HEK293 (cell line): Measurements from ENCODE around the gene PRRC2B.

Source experiments
- ATF2 ChIP-seq: fragments of 450-650 bp; formaldehyde crosslinking; IDR thresholded peaks from 2 replicates; pipeline ENCODE4 v1.5.1; 2016; ENCODE audit warnings: missing biosample characterization, missing genetic modification characterization, low read depth
- GLIS1 ChIP-seq: fragments of 450-650 bp; formaldehyde crosslinking; IDR thresholded peaks from 2 replicates; pipeline ENCODE4 v1.5.1; 2016; ENCODE audit warnings: missing biosample characterization, missing genetic modification characterization
- GLIS2 ChIP-seq: fragments of 450-650 bp; formaldehyde crosslinking; IDR thresholded peaks from 2 replicates; pipeline ENCODE4 v1.5.1; 2016; ENCODE audit warnings: missing biosample characterization, missing genetic modification characterization
- IKZF3 ChIP-seq: fragments of 450-650 bp; IDR thresholded peaks from 2 replicates; pipeline ENCODE4 v1.5.0; 2018; ENCODE audit warnings: missing biosample characterization, mild to moderate bottlenecking, missing genetic modification characterization, moderate library complexity
- MZF1 ChIP-seq: fragments of 450-650 bp; formaldehyde crosslinking; IDR thresholded peaks from 2 replicates; pipeline ENCODE4 v1.5.1; 2017; ENCODE audit warnings: missing biosample characterization, missing genetic modification characterization, borderline replicate concordance
- PRDM4 ChIP-seq: fragments of 450-650 bp; formaldehyde crosslinking; IDR thresholded peaks from 2 replicates; pipeline ENCODE4 v1.5.1; 2017; ENCODE audit warnings: missing biosample characterization, missing genetic modification characterization
- RBAK ChIP-seq: fragments of 450-650 bp; formaldehyde crosslinking; IDR thresholded peaks from 2 replicates; pipeline ENCODE4 v1.5.1; 2016; ENCODE audit warnings: missing biosample characterization, missing genetic modification characterization
- SCRT2 ChIP-seq: fragments of 450-650 bp; formaldehyde crosslinking; IDR thresholded peaks from 2 replicates; pipeline ENCODE4 v1.5.1; 2016; ENCODE audit warnings: missing biosample characterization, missing genetic modification characterization
- TCF7L2 ChIP-seq: IDR thresholded peaks from 2 replicates; pipeline ENCODE4 v1.6.1; 2011; ENCODE audit warnings: low read depth, mild to moderate bottlenecking, inconsistent platforms, low read length, moderate library complexity, borderline replicate concordance
- TSHZ1 ChIP-seq: fragments of 450-650 bp; formaldehyde crosslinking; IDR thresholded peaks from 2 replicates; pipeline ENCODE4 v1.5.1; 2016; ENCODE audit warnings: missing biosample characterization, missing genetic modification characterization, borderline replicate concordance
- YY1 ChIP-seq: fragments of 450-650 bp; formaldehyde crosslinking; IDR thresholded peaks from 2 replicates; pipeline ENCODE4 v1.5.1; 2018; ENCODE audit warnings: missing biosample characterization, missing genetic modification characterization
- ZBTB20 ChIP-seq: fragments of 450-650 bp; formaldehyde crosslinking; IDR thresholded peaks from 2 replicates; pipeline ENCODE4 v1.5.1; 2016; ENCODE audit warnings: missing biosample characterization, missing genetic modification characterization
- ZEB2 ChIP-seq: fragments of 450-650 bp; formaldehyde crosslinking; IDR thresholded peaks from 2 replicates; pipeline ENCODE4 v1.5.1; 2016; ENCODE audit warnings: missing biosample characterization, missing genetic modification characterization
- ZFP3 ChIP-seq: fragments of 450-650 bp; formaldehyde crosslinking; IDR thresholded peaks from 2 replicates; pipeline ENCODE4 v1.5.1; 2016; ENCODE audit warnings: low read depth, missing biosample characterization, missing genetic modification characterization
- ZIC2 ChIP-seq: fragments of 450-650 bp; formaldehyde crosslinking; IDR thresholded peaks from 2 replicates; pipeline ENCODE4 v1.5.1; 2016; ENCODE audit warnings: missing biosample characterization, missing genetic modification characterization
- ZNF10 ChIP-seq: fragments of 450-650 bp; formaldehyde crosslinking; IDR thresholded peaks from 2 replicates; pipeline ENCODE4 v1.5.1; 2017; ENCODE audit warnings: missing biosample characterization, missing genetic modification characterization
- ZNF16 ChIP-seq: fragments of 450-650 bp; formaldehyde crosslinking; IDR thresholded peaks from 2 replicates; pipeline ENCODE4 v1.5.1; 2016; ENCODE audit warnings: low read depth, missing biosample characterization, missing genetic modification characterization
- ZNF18 ChIP-seq: fragments of 450-650 bp; formaldehyde crosslinking; IDR thresholded peaks from 2 replicates; pipeline ENCODE4 v1.5.1; 2016; ENCODE audit warnings: missing biosample characterization, missing genetic modification characterization
- ZNF223 ChIP-seq: fragments of 450-650 bp; formaldehyde crosslinking; IDR thresholded peaks from 2 replicates; pipeline ENCODE4 v1.5.1; 2016; ENCODE audit warnings: missing biosample characterization, missing genetic modification characterization
- ZNF324 ChIP-seq: fragments of 450-650 bp; formaldehyde crosslinking; IDR thresholded peaks from 2 replicates; pipeline ENCODE4 v1.5.1; 2016; ENCODE audit warnings: missing biosample characterization, missing genetic modification characterization
- ZNF398 ChIP-seq: fragments of 450-650 bp; formaldehyde crosslinking; IDR thresholded peaks from 2 replicates; pipeline ENCODE4 v1.5.1; 2017; ENCODE audit warnings: missing biosample characterization, missing genetic modification characterization
- ZNF544 ChIP-seq: fragments of 450-650 bp; formaldehyde crosslinking; IDR thresholded peaks from 2 replicates; pipeline ENCODE4 v1.5.0; 2017; ENCODE audit warnings: missing biosample characterization, missing genetic modification characterization
- ZNF626 ChIP-seq: fragments of 450-650 bp; sonication (Bioruptor Pico); formaldehyde crosslinking; IDR thresholded peaks from 2 replicates; pipeline ENCODE4 v1.5.1; 2018; ENCODE audit warnings: missing biosample characterization, missing genetic modification characterization, inconsistent platforms
- ZNF639 ChIP-seq: fragments of 450-650 bp; formaldehyde crosslinking; IDR thresholded peaks from 2 replicates; pipeline ENCODE4 v1.5.1; 2016; ENCODE audit warnings: missing biosample characterization, missing genetic modification characterization
- ZNF670 ChIP-seq: fragments of 450-650 bp; formaldehyde crosslinking; IDR thresholded peaks from 2 replicates; pipeline ENCODE4 v1.5.1; 2016; ENCODE audit warnings: missing biosample characterization, missing genetic modification characterization, low read depth
- ZNF837 ChIP-seq: fragments of 450-650 bp; formaldehyde crosslinking; IDR thresholded peaks from 2 replicates; pipeline ENCODE4 v1.5.1; 2016; ENCODE audit warnings: missing biosample characterization, missing genetic modification characterization

Gene PRRC2B

GRCh38 chr9:131418143-131419025 lies 24.5 kb downstream of the PRRC2B start (continued):
- no peak for TF ChIP-seq ZNF544
- TF ChIP-seq TSHZ1 (tag by site-specific recombination): no peak
- peak; percentile 46; the same call in 1 of the 2 replicates for TF ChIP-seq ZBTB20 (tag by site-specific recombination)
- no peak for TF ChIP-seq TCF7L2
- TF ChIP-seq ZNF398 (tag by site-specific recombination): peak; percentile 19; the same call in 1 of the 2 replicates
- TF ChIP-seq ATF2 (tag by site-specific recombination): peak; percentile 89
- TF ChIP-seq IKZF3 (tag by site-specific recombination): peak; percentile 75
- TF ChIP-seq GLIS2 (tag by site-specific recombination): peak; percentile 81
- TF ChIP-seq ZNF223 (tag by site-specific recombination): no peak
- TF ChIP-seq GLIS1 (tag by site-specific recombination): peak; percentile 90
- no peak; the same call in 1 of the 2 replicates for TF ChIP-seq ZIC2 (tag by site-specific recombination)
- 0 out of 2 replicates have a peak, but pooled peaks have one; percentile 56 for TF ChIP-seq ZEB2 (tag by site-specific recombination)
- no peak for TF ChIP-seq YY1 (tag by site-specific recombination)
- TF ChIP-seq ZNF626: no peak
- TF ChIP-seq ZNF16: no peak
- no peak for TF ChIP-seq ZNF837 (tag by site-specific recombination)
- no peak for TF ChIP-seq ZFP3
- no peak for TF ChIP-seq SCRT2
- 0 out of 2 replicates have a peak, but pooled peaks have one; percentile 45 for TF ChIP-seq ZNF639 (tag by site-specific recombination)
- no peak for TF ChIP-seq ZNF670
- TF ChIP-seq MZF1 (tag by site-specific recombination): no peak
- no peak for TF ChIP-seq ZNF18
- TF ChIP-seq PRDM4: no peak
- TF ChIP-seq ZNF10: no peak
- no peak for TF ChIP-seq RBAK (tag by site-specific recombination)
- TF ChIP-seq ZNF324 (tag by site-specific recombination): peak; percentile 25; the same call in 1 of the 2 replicates
